Breast epithelium (tissue), 3 donors: ENCODE data around the gene SIGLEC6.

ENCODE experiments used
- CTCF ChIP-seq, 3 donors: fragments of 450-650 bp; IDR thresholded peaks; one replicate each; pipeline ENCODE4 v1.5.1; 2016 to 2017; ENCODE audit warnings: antibody characterized with exemption in 3 of 3, mild to moderate bottlenecking in 3 of 3, moderate library complexity in 3 of 3
- POLR2A ChIP-seq: fragments of 450-650 bp; IDR thresholded peaks from one replicate; pipeline ENCODE4 v1.6.1; 2016; ENCODE audit warnings: antibody characterized with exemption, mild to moderate bottlenecking, moderate library complexity

- TF ChIP-seq CTCF (IDR thresholded peaks at IDR 0.05) (no peak), POLR2A (no peak)
Observed at GRCh38 chr19:51539821-51540366, 8.4 kb upstream of the SIGLEC6 start.
